ENCODE data around the gene JARID2. TPM values are rescaled to one million over a fixed set of nuclear protein-coding genes. Genes with fewer than 3 reads are reported as not detected.

JARID2 gene
- total RNA-seq, 2 experiments from 2014 or later, result 19.0 to 19.5 TPM

- CTCF ChIA-PET (ENCODE audit: unreplicated experiment), result no interaction called here
These were observed 201.8 kb downstream of the JARID2 start for GRCh38 chr6:15447546-15448267.

GRCh38 chr6:15449011-15449410, 203.1 kb downstream of the JARID2 start:
- Histone ChIP-seq H2AFZ (ENCODE audit: low read length) (no peak overlapping the region), H3K79me2 (ENCODE audit: insufficient read depth, low read depth, low read length) (no peaks in the 10 kb centered on the region), H4K20me1 (ENCODE audit: insufficient read depth, low read length) (no peaks in the 10 kb centered on the region), H3K9me2 (ENCODE audit: insufficient read depth, low read length) (no peaks in the 10 kb centered on the region), H3K4me3 (ENCODE audit: low read depth, low read length, poor library complexity, severe bottlenecking) (no peak overlapping the region), H3K36me3 (ENCODE audit: insufficient read depth, low read length) (peaks cover 6% of the 10 kb centered on the region; the same call in 1 of the 2 replicates), H3K4me1 (ENCODE audit: insufficient read depth, low read length, poor library complexity, severe bottlenecking) (peaks cover 26% of the 10 kb centered on the region), H3K4me2 (ENCODE audit: low read length) (no peak overlapping the region), H3K27ac (ENCODE audit: low read depth, low read length, poor library complexity, severe bottlenecking) (no peak overlapping the region), H3K9me3 (ENCODE audit: low read length) (no peaks in the 10 kb centered on the region)
- no TSS peak for BruUV-seq (replicated peaks)
- CTCF ChIA-PET (ENCODE audit: unreplicated experiment), result no interaction called here
- POLR2A ChIA-PET, result interaction anchor here (0.7 kb wide), 1 partner anchor 10 kb away, joined by 3 read pairs; no protein-coding TSS in a partner anchor
- TF ChIP-seq CTCF (conservative IDR thresholded peaks at IDR 0.05; ENCODE audit: low read length) (no peak), EZH2phosphoT487 (IDR thresholded peaks at IDR 0.05; ENCODE audit: borderline replicate concordance, low read depth, low read length) (no peak)
- intact Hi-C loops (cut with micrococcal nuclease; ENCODE audit: unreplicated experiment), result loop anchor here (10.0 kb wide), 1 partner anchor 1244 kb away; no protein-coding TSS in a partner anchor
- no peak for DNase-seq (ENCODE audit: low spot score)

More at GRCh38 chr6:15447546-15448267, 201.8 kb downstream of the JARID2 start:
- no peak overlapping the region for H3K27ac ChIP-seq (ENCODE audit: low read depth, low read length, poor library complexity, severe bottlenecking)
- H3K9me3 ChIP-seq (ENCODE audit: low read length), result no peaks in the 10 kb centered on the region
- intact Hi-C loops (cut with micrococcal nuclease; ENCODE audit: unreplicated experiment), result loop anchor here (10.0 kb wide), 1 partner anchor 1243 kb away; no protein-coding TSS in a partner anchor
- peaks cover 3% of the 10 kb centered on the region; the same call in 1 of the 2 replicates for H3K36me3 ChIP-seq (ENCODE audit: insufficient read depth, low read length)
- no peak overlapping the region for H3K4me3 ChIP-seq (ENCODE audit: low read depth, low read length, poor library complexity, severe bottlenecking)
- H4K20me1 ChIP-seq (ENCODE audit: insufficient read depth, low read length), result no peaks in the 10 kb centered on the region
- no peaks in the 10 kb centered on the region for H3K79me2 ChIP-seq (ENCODE audit: insufficient read depth, low read depth, low read length)
- BruUV-seq (replicated peaks), result no TSS peak
- H3K4me2 ChIP-seq (ENCODE audit: low read length), result no peak overlapping the region
- DNase-seq (ENCODE audit: low spot score), result peak; percentile 48
- no peak overlapping the region for H2AFZ ChIP-seq (ENCODE audit: low read length)
- TF ChIP-seq CTCF (conservative IDR thresholded peaks at IDR 0.05; ENCODE audit: low read length), result no peak
- TF ChIP-seq EZH2phosphoT487 (IDR thresholded peaks at IDR 0.05; ENCODE audit: borderline replicate concordance, low read depth, low read length), result no peak
- POLR2A ChIA-PET, result no interaction called here
- H3K9me2 ChIP-seq (ENCODE audit: insufficient read depth, low read length), result no peaks in the 10 kb centered on the region
- peaks cover 25% of the 10 kb centered on the region for H3K4me1 ChIP-seq (ENCODE audit: insufficient read depth, low read length, poor library complexity, severe bottlenecking)

- no TSS peak for BruUV-seq (replicated peaks)
- Histone ChIP-seq H3K27ac (ENCODE audit: low read depth, low read length, poor library complexity, severe bottlenecking) (no peak overlapping the region), H3K79me2 (ENCODE audit: insufficient read depth, low read depth, low read length) (no peaks in the 10 kb centered on the region), H3K9me2 (ENCODE audit: insufficient read depth, low read length) (no peaks in the 10 kb centered on the region), H3K4me1 (ENCODE audit: insufficient read depth, low read length, poor library complexity, severe bottlenecking) (peaks cover 26% of the 10 kb centered on the region), H2AFZ (ENCODE audit: low read length) (no peak overlapping the region), H3K9me3 (ENCODE audit: low read length) (no peaks in the 10 kb centered on the region), H3K4me2 (ENCODE audit: low read length) (peak overlapping the region; percentile 38), H4K20me1 (ENCODE audit: insufficient read depth, low read length) (no peaks in the 10 kb centered on the region), H3K36me3 (ENCODE audit: insufficient read depth, low read length) (peaks cover 7% of the 10 kb centered on the region; the same call in 1 of the 2 replicates), H3K4me3 (ENCODE audit: low read depth, low read length, poor library complexity, severe bottlenecking) (no peak overlapping the region)
- intact Hi-C loops (cut with micrococcal nuclease; ENCODE audit: unreplicated experiment), result no loop called here
- no peak for DNase-seq (ENCODE audit: low spot score)
- ChIA-PET POLR2A (interaction anchor here (0.5 kb wide), 1 partner anchor 722 kb away, joined by 3 read pairs; no protein-coding TSS in a partner anchor), CTCF (ENCODE audit: unreplicated experiment) (no interaction called here)
- TF ChIP-seq CTCF (conservative IDR thresholded peaks at IDR 0.05; ENCODE audit: low read length) (no peak), EZH2phosphoT487 (IDR thresholded peaks at IDR 0.05; ENCODE audit: borderline replicate concordance, low read depth, low read length) (no peak)
These were observed 205.9 kb downstream of the JARID2 start for GRCh38 chr6:15451738-15452137.
